Measurements from ENCODE around the gene ANKRD53. TPM values are rescaled to one million over a fixed set of nuclear protein-coding genes. Genes with fewer than 3 reads are reported as not detected.
"Not testable (repeated sequence)": the region's sequence is repeated elsewhere in the genome, so short reads cannot be mapped to it uniquely, and the experiment has no call there.

The ANKRD53 gene
- total RNA-seq, 1 experiment from 2014 or later = not detected

DNA sequence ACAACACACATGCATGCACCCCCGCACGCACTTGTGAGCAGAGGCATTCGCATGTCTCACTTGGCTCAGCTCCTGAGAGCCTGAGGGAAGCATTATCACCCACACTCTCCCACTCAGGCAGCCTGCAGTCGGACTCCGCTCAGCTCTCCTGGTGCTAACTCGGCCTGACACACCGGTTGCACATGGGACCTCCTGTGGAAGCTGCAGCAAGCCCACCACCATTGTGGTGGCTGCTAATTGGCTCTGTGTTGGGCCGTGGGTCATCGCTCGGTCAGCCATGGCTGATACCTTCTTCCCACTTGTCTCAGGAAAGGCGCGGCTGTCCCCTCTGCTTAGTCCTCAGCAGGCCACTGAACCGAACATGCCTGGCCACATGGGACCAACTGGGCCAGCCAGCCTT lies 29.9 kb downstream of the ANKRD53 start:
- H3K9me3 Mint-ChIP-seq (ENCODE audit: low read depth, unreplicated experiment) = no peaks in the 10 kb centered on the region
- H3K4me1 Mint-ChIP-seq (ENCODE audit: low read depth, unreplicated experiment) = no peaks in the 10 kb centered on the region
- TF ChIP-seq, protein P1, sequence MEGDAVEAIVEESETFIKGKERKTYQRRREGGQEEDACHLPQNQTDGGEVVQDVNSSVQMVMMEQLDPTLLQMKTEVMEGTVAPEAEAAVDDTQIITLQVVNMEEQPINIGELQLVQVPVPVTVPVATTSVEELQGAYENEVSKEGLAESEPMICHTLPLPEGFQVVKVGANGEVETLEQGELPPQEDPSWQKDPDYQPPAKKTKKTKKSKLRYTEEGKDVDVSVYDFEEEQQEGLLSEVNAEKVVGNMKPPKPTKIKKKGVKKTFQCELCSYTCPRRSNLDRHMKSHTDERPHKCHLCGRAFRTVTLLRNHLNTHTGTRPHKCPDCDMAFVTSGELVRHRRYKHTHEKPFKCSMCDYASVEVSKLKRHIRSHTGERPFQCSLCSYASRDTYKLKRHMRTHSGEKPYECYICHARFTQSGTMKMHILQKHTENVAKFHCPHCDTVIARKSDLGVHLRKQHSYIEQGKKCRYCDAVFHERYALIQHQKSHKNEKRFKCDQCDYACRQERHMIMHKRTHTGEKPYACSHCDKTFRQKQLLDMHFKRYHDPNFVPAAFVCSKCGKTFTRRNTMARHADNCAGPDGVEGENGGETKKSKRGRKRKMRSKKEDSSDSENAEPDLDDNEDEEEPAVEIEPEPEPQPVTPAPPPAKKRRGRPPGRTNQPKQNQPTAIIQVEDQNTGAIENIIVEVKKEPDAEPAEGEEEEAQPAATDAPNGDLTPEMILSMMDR (IDR thresholded peaks at IDR 0.05; ENCODE audit: unreplicated experiment) = no peak
- DNase-seq = no peak
- H3K27ac Mint-ChIP-seq (ENCODE audit: unreplicated experiment) = no peak overlapping the region
- no peak overlapping the region for H3K4me3 Mint-ChIP-seq (ENCODE audit: low read depth, unreplicated experiment)
- intact Hi-C loops (cut with micrococcal nuclease; ENCODE audit: unreplicated experiment) = no loop called here
- peaks cover 83% of the 10 kb centered on the region for H3K27me3 Mint-ChIP-seq (ENCODE audit: unreplicated experiment)
- CTCF ChIA-PET = no interaction called here
- no peaks in the 10 kb centered on the region for H3K36me3 Mint-ChIP-seq (ENCODE audit: insufficient read depth, unreplicated experiment)
- no TSS peak for BruUV-seq (replicated peaks)

DNA sequence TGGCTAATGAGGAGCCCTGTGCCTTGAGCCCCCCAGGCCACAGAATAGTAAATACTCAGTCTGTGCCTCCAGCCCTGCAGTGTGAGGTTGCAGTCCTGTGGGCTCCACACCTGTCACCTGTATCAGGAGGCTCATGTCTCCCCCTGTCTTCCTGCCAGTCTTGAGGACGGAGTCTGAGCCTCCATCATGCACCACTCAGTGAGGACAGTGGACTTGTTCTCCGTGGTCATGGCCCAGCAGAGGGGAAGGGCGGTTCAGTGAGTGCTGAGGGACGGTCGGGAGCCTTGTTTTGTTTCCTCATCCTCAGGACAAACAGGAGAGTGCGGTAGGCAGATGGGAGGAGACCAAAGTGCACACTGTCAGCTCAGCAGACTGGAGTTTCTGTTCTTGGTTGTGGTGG lies 33.4 kb downstream of the ANKRD53 start:
- intact Hi-C loops (cut with micrococcal nuclease; ENCODE audit: unreplicated experiment); H3K4me3 Mint-ChIP-seq (ENCODE audit: low read depth, unreplicated experiment); H3K9me3 Mint-ChIP-seq (ENCODE audit: low read depth, unreplicated experiment); BruUV-seq (replicated peaks); H3K27ac Mint-ChIP-seq (ENCODE audit: unreplicated experiment); H3K36me3 Mint-ChIP-seq (ENCODE audit: insufficient read depth, unreplicated experiment); DNase-seq; CTCF ChIA-PET; H3K4me1 Mint-ChIP-seq (ENCODE audit: low read depth, unreplicated experiment): not testable (repeated sequence)
- peaks cover 52% of the 10 kb centered on the region for H3K27me3 Mint-ChIP-seq (ENCODE audit: unreplicated experiment)

DNA sequence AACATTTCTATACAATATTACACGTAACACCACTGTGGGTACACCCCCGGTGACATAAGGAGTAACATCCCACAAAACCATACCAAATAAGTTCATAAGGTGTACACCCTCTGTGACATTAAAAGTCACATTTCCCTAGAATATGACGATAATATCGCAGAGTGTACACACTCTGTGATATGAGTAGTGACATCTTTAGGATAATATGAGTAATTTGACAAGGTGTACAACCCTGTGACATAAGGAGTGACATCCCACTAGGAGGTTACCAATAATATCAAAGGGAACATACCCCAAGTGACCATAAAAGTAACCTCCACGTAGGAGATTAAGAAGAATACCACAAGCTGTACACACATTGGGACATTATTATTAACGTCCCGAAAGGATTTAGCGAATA lies 40.2 kb downstream of the ANKRD53 start:
- H3K4me3 Mint-ChIP-seq (ENCODE audit: low read depth, unreplicated experiment) = no peak overlapping the region
- TF ChIP-seq, protein P1 (IDR thresholded peaks at IDR 0.05; ENCODE audit: unreplicated experiment) = no peak
- intact Hi-C loops (cut with micrococcal nuclease; ENCODE audit: unreplicated experiment) = no loop called here
- no peaks in the 10 kb centered on the region for H3K27me3 Mint-ChIP-seq (ENCODE audit: unreplicated experiment)
- peaks cover 5% of the 10 kb centered on the region for H3K36me3 Mint-ChIP-seq (ENCODE audit: insufficient read depth, unreplicated experiment)
- CTCF ChIA-PET = no interaction called here
- H3K4me1 Mint-ChIP-seq (ENCODE audit: low read depth, unreplicated experiment) = peaks cover 9% of the 10 kb centered on the region
- no TSS peak for BruUV-seq (replicated peaks)
- DNase-seq = no peak
- H3K9me3 Mint-ChIP-seq (ENCODE audit: low read depth, unreplicated experiment) = no peaks in the 10 kb centered on the region
- no peak overlapping the region for H3K27ac Mint-ChIP-seq (ENCODE audit: unreplicated experiment)

DNA sequence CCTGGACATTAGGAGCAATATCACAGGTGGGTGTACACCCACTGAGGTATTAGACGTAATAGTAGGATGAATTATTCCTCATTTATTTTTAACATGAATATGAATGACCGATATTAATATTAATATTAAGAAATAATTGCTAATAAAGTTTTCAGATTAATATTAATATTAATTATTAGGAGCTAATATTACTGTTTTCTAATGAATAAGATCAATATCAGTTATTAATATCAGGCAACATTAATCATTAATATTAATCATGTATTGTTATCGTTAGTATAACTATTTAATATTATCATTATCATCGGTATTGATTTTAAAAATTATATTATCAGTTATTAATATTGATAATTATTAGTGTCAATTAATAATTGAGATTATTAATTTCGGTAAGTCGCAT lies 41.6 kb downstream of the ANKRD53 start:
- CTCF ChIA-PET; BruUV-seq (replicated peaks); H3K27me3 Mint-ChIP-seq (ENCODE audit: unreplicated experiment); H3K36me3 Mint-ChIP-seq (ENCODE audit: insufficient read depth, unreplicated experiment); H3K9me3 Mint-ChIP-seq (ENCODE audit: low read depth, unreplicated experiment); H3K27ac Mint-ChIP-seq (ENCODE audit: unreplicated experiment); DNase-seq; H3K4me3 Mint-ChIP-seq (ENCODE audit: low read depth, unreplicated experiment): not testable (repeated sequence)
- intact Hi-C loops (cut with micrococcal nuclease; ENCODE audit: unreplicated experiment) = loop anchor here (5.0 kb wide), 1 partner anchor 127 kb away; no protein-coding TSS in a partner anchor
- peaks cover 16% of the 10 kb centered on the region for H3K4me1 Mint-ChIP-seq (ENCODE audit: low read depth, unreplicated experiment)

DNA sequence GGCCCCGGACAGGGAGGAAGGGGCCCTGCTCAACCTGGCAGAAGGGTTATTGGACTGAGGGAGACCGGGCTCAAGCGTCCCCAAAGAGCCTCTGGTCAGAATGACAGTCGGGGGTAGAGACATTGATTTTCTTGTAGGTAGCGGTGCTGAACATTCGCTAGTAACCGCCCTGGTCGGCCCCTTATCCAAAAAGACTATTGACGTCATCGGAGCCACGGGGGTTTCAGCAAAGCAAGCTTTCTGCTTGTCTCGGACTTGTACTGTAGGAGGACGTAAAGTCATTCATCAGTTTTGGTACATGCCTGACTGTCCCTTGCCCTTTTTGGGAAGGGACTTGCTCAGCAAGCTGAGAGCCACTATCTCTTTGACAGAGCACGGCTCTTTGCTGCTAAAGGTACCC lies 43.0 kb downstream of the ANKRD53 start:
- CTCF ChIA-PET = interaction anchor here (2.2 kb wide), 1 partner anchor 48 kb away, joined by 6 read pairs; no protein-coding TSS in a partner anchor
- H3K27ac Mint-ChIP-seq (ENCODE audit: unreplicated experiment); H3K36me3 Mint-ChIP-seq (ENCODE audit: insufficient read depth, unreplicated experiment); H3K27me3 Mint-ChIP-seq (ENCODE audit: unreplicated experiment); BruUV-seq (replicated peaks); H3K4me3 Mint-ChIP-seq (ENCODE audit: low read depth, unreplicated experiment); H3K9me3 Mint-ChIP-seq (ENCODE audit: low read depth, unreplicated experiment); DNase-seq: not testable (repeated sequence)
- H3K4me1 Mint-ChIP-seq (ENCODE audit: low read depth, unreplicated experiment) = peaks cover 16% of the 10 kb centered on the region
- intact Hi-C loops (cut with micrococcal nuclease; ENCODE audit: unreplicated experiment) = loop anchor here (5.0 kb wide), 1 partner anchor 126 kb away; no protein-coding TSS in a partner anchor

DNA sequence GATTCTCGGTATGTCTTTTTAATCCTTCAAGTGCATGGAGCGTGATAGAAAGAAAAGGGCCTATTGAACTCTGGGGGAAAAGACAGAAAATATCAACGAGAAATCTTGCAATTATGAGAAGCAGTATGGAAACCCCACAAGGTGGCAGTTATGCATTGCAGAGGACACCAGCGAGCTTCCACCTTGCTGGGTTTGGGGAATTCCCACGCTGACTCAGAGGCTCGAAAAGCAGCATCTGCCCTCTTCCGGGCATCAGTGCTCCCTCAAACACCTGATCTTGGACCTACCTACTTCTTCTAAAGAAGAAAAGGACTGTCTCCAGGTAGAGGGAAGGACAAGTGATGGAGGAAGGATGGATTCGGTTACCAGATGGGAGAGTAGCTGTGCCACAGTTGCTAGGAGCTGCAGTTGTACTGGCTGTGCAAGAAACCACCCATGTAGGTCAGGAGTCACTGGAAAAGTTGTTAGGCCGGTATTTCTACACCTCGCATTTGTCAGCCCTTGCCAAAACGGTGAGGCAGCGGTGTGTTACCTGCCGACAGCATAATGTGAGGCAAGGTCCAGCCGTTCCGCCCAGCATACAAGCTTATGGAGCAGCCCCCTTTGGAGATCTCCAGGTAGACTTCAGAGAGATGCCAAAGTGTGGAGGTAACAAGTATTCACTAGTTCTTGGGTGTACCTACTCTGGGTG lies 45.3 kb downstream of the ANKRD53 start:
- H3K9me3 Mint-ChIP-seq (ENCODE audit: low read depth, unreplicated experiment); BruUV-seq (replicated peaks); H3K27me3 Mint-ChIP-seq (ENCODE audit: unreplicated experiment); H3K36me3 Mint-ChIP-seq (ENCODE audit: insufficient read depth, unreplicated experiment): not testable (repeated sequence)
- DNase-seq = peak; percentile 78
- Mint-ChIP-seq H3K4me1 (ENCODE audit: low read depth, unreplicated experiment) (peaks cover 16% of the 10 kb centered on the region), H3K27ac (ENCODE audit: unreplicated experiment) (peak overlapping the region; percentile 79), H3K4me3 (ENCODE audit: low read depth, unreplicated experiment) (peak overlapping the region; percentile 63)
- TF ChIP-seq, protein P1 (IDR thresholded peaks at IDR 0.05; ENCODE audit: unreplicated experiment) = peak; percentile 34
- CTCF ChIA-PET = interaction anchor here (0.6 to 1.5 kb wide), 3 partner anchors 45 to 131 kb away, joined by 6 to 32 read pairs (median 9); partner anchors contain the start of gene NAGK
- intact Hi-C loops (cut with micrococcal nuclease; ENCODE audit: unreplicated experiment) = loop anchor here (1.0 to 5.0 kb wide), 2 partner anchors 45 to 124 kb away; partner anchors contain the start of gene NAGK

Measured in Calu3 (cell line).